Smooth muscle cell (in vitro differentiated cells): ENCODE data around the gene PHACTR4. TPM values are rescaled to one million over a fixed set of nuclear protein-coding genes. Genes with fewer than 3 reads are reported as not detected.
A peak's percentile ranks its signal among the peaks of the same experiment; 100 is the strongest.
"Not testable (repeated sequence)": the region's sequence is repeated elsewhere in the genome, so short reads cannot be mapped to it uniquely, and the experiment has no call there.

ENCODE experiments used
- DNase-seq: peaks from one replicate; lab custom pipeline; 2025; ENCODE audit not compliant: unreplicated experiment; lab: John Stamatoyannopoulos, UW
- H2AFZ ChIP-seq: fragments of 200-600 bp; sonication (generic); 2 replicates; pipeline ENCODE4 v1.6.0; 2016; ENCODE audit warnings: antibody characterized with exemption, low read depth, mild to moderate bottlenecking
- H3F3A ChIP-seq: fragments of 200-600 bp; sonication (generic); 2 replicates; pipeline ENCODE4 v1.6.0; 2017; ENCODE audit warnings: antibody characterized with exemption, low read depth
- H3K27ac ChIP-seq: fragments of 200-600 bp; sonication (generic); 2 replicates; pipeline ENCODE4 v1.5.1; 2016; ENCODE audit warnings: low read depth, mild to moderate bottlenecking
- H3K27me3 ChIP-seq: fragments of 200-600 bp; sonication (generic); 2 replicates; pipeline ENCODE4 v1.6.1; 2016; ENCODE audit warnings: low read depth, mild to moderate bottlenecking
- H3K36me3 ChIP-seq: fragments of 200-600 bp; sonication (generic); 2 replicates; pipeline ENCODE4 v1.5.1; 2016; ENCODE audit warnings: low read depth
- H3K4me1 ChIP-seq: fragments of 200-600 bp; sonication (generic); 2 replicates; pipeline ENCODE4 v1.5.1; 2016; ENCODE audit warnings: low read depth
- H3K4me2 ChIP-seq: fragments of 200-600 bp; sonication (generic); 2 replicates; pipeline ENCODE4 v1.6.0; 2016; ENCODE audit warnings: mild to moderate bottlenecking
- H3K4me3 ChIP-seq: fragments of 200-600 bp; sonication (generic); 2 replicates; pipeline ENCODE4 v1.5.1; 2016; ENCODE audit warnings: mild to moderate bottlenecking
- H3K79me2 ChIP-seq: fragments of 200-600 bp; sonication (generic); 2 replicates; pipeline ENCODE4 v1.6.0; 2016; ENCODE audit warnings: low read depth, mild to moderate bottlenecking
- H3K9ac ChIP-seq: fragments of 200-600 bp; sonication (generic); 2 replicates; pipeline ENCODE4 v1.6.0; 2016; ENCODE audit warnings: low read depth
- H3K9me3 ChIP-seq: fragments of 200-600 bp; sonication (generic); replicated peaks from 2 replicates; pipeline ENCODE4 v1.5.1; 2016; ENCODE audit warnings: low read depth
- H4K20me1 ChIP-seq: fragments of 200-600 bp; sonication (generic); 2 replicates; pipeline ENCODE4 v1.6.0; 2016; ENCODE audit warnings: low read depth
- CTCF ChIP-seq: fragments of 200-600 bp; sonication (generic); IDR thresholded peaks from 2 replicates; pipeline ENCODE4 v1.5.1; 2017; ENCODE audit warnings: borderline replicate concordance, mild to moderate bottlenecking, antibody characterized with exemption; ENCODE audit not compliant: insufficient read depth, poor library complexity, severe bottlenecking
- WGBS: methylation state at CpG from one replicate; pipeline ENCODE4 v1.1.7; 2016; ENCODE audit warnings: low lambda C conversion rate; 5-methylcytosine and 5-hydroxymethylcytosine counted together
- polyA plus RNA-seq: library from polyadenylated mRNA; unstranded; fragments of >200 nt; fragmentation: Nextera tagmentation; extraction: Ambion mirVana; gene quantifications from 2 replicates; pipeline ENCODE4 v1.2.1, GENCODE V29; 2016
- total RNA-seq: library from RNA; depleted of rRNA; stranded (reverse); fragments of >200 nt; gene quantifications from 2 replicates; pipeline ENCODE4 v1.2.3, GENCODE V29; 2014

Gene PHACTR4
- total and polyA plus RNA-seq, 2 experiments from 2014 or later, result 15.2 to 20.2 TPM

- no peak for DNase-seq
- Histone ChIP-seq H3K27me3 (no peaks in the 10 kb centered on the region), H3K4me1 (peaks cover 26% of the 10 kb centered on the region), H3K27ac (peak overlapping the region; percentile 88), H3K36me3 (peaks cover 8% of the 10 kb centered on the region), H3K4me2 (peak overlapping the region; percentile 100), H3K4me3 (peak overlapping the region; percentile 94), H3K9ac (peak overlapping the region; percentile 37), H2AFZ (no peak overlapping the region), H3F3A (peaks cover 71% of the 10 kb centered on the region), H3K79me2 (peaks cover 32% of the 10 kb centered on the region), H4K20me1 (peaks cover 92% of the 10 kb centered on the region), H3K9me3 (no peaks in the 10 kb centered on the region)
- 78% methylated on average over 8 of the region's 8 CpGs for WGBS
- no peak for TF ChIP-seq CTCF
These were observed 140.9 kb downstream of the PHACTR4 start for GRCh38 chr1:28510273-28510969.

GRCh38 chr1:28510970-28511440 lies 141.5 kb downstream of the PHACTR4 start:
- H3K27ac ChIP-seq, result peak overlapping the region; percentile 88
- peaks cover 31% of the 10 kb centered on the region for H3K79me2 ChIP-seq
- H2AFZ ChIP-seq, result no peak overlapping the region
- H3K9me3 ChIP-seq, result no peaks in the 10 kb centered on the region
- H3K36me3 ChIP-seq, result peaks cover 8% of the 10 kb centered on the region
- H3K9ac ChIP-seq, result no peak overlapping the region
- no peak overlapping the region for H3K4me2 ChIP-seq
- H3K27me3 ChIP-seq, result no peaks in the 10 kb centered on the region
- peaks cover 97% of the 10 kb centered on the region for H4K20me1 ChIP-seq
- H3F3A ChIP-seq, result peaks cover 75% of the 10 kb centered on the region
- peaks cover 26% of the 10 kb centered on the region for H3K4me1 ChIP-seq
- no peak overlapping the region for H3K4me3 ChIP-seq
- no peak for DNase-seq
- no peak for TF ChIP-seq CTCF
- WGBS, result 69% methylated on average over 2 of the region's 2 CpGs

- no peak overlapping the region for H3K4me2 ChIP-seq
- H3K9me3 ChIP-seq, result no peaks in the 10 kb centered on the region
- H3K4me3 ChIP-seq, result no peak overlapping the region
- peaks cover 99% of the 10 kb centered on the region for H4K20me1 ChIP-seq
- no peaks in the 10 kb centered on the region for H3K27me3 ChIP-seq
- no peak overlapping the region for H3K9ac ChIP-seq
- peaks cover 19% of the 10 kb centered on the region for H3K79me2 ChIP-seq
- peaks cover 8% of the 10 kb centered on the region for H3K36me3 ChIP-seq
- peaks cover 26% of the 10 kb centered on the region for H3K4me1 ChIP-seq
- H3K27ac ChIP-seq, result peak overlapping the region; percentile 88
- H2AFZ ChIP-seq, result no peak overlapping the region
- DNase-seq, result no peak
- 85% methylated on average over 7 of the region's 7 CpGs for WGBS
- peaks cover 74% of the 10 kb centered on the region for H3F3A ChIP-seq
- TF ChIP-seq CTCF, result no peak
These were observed 142.6 kb downstream of the PHACTR4 start for GRCh38 chr1:28512058-28512611.

GRCh38 chr1:28514445-28514933 lies 144.9 kb downstream of the PHACTR4 start:
- H3K4me2 ChIP-seq, H3K4me3 ChIP-seq, H3K9me3 ChIP-seq, H2AFZ ChIP-seq, DNase-seq, H3K9ac ChIP-seq, H3K36me3 ChIP-seq, H3K27me3 ChIP-seq: not testable (repeated sequence)
- Histone ChIP-seq H3K79me2 (peaks cover 12% of the 10 kb centered on the region), H3K27ac (peak overlapping the region; percentile 19), H3F3A (peaks cover 62% of the 10 kb centered on the region), H4K20me1 (peaks cover 88% of the 10 kb centered on the region), H3K4me1 (peaks cover 15% of the 10 kb centered on the region)
- 89% methylated on average over 13 of the region's 13 CpGs for WGBS
